OCI-LY7 (cell line): ENCODE data around the gene SMG6. TPM values are rescaled to one million over a fixed set of nuclear protein-coding genes. Genes with fewer than 3 reads are reported as not detected.

Experiments
- BruUV-seq: library from RNA; stranded (reverse); fragments of 400-500 nt; replicated peaks from 2 replicates; lab custom pipeline; 2021; lab: Mats Ljungman, UMichigan
- CTCF ChIA-PET: fragments of 300-600 bp; sonication (Branson Sonifier 250); formaldehyde crosslinking; loops from one replicate; lab custom pipeline; 2022; ENCODE audit warnings: antibody characterized with exemption; ENCODE audit not compliant: unreplicated experiment; lab: Charles Lee
- POLR2A ChIA-PET: fragments of 300-600 bp; sonication (Branson Sonifier 250); formaldehyde crosslinking; loops from one replicate; lab custom pipeline; 2022; ENCODE audit warnings: antibody characterized with exemption; lab: Charles Lee
- DNase-seq: peaks from one replicate; pipeline ENCODE4 v3.0.0-alpha.2; 2015; ENCODE audit warnings: low spot score
- H2AFZ ChIP-seq: fragments of 200-600 bp; sonication (generic), shearing (Covaris generic); 2 replicates; pipeline ENCODE4 v1.6.1; 2014; ENCODE audit warnings: mild to moderate bottlenecking, antibody characterized with exemption, low read length, moderate library complexity
- H3K27ac ChIP-seq: fragments of 200-600 bp; sonication (generic); 2 replicates; pipeline ENCODE4 v1.5.1; 2014; ENCODE audit warnings: mixed run types, low read depth, mild to moderate bottlenecking, moderate library complexity, low read length, inconsistent platforms; ENCODE audit not compliant: poor library complexity, severe bottlenecking
- H3K36me3 ChIP-seq: fragments of 200-600 bp; sonication (generic); 2 replicates; pipeline ENCODE4 v1.6.1; 2014; ENCODE audit warnings: mild to moderate bottlenecking, antibody characterized with exemption, low read length, moderate library complexity, mixed read lengths; ENCODE audit not compliant: insufficient read depth
- H3K4me1 ChIP-seq: fragments of 200-600 bp; sonication (generic); 2 replicates; pipeline ENCODE4 v1.5.1; 2014; ENCODE audit warnings: mild to moderate bottlenecking, low read length; ENCODE audit not compliant: insufficient read depth, poor library complexity, severe bottlenecking
- H3K4me2 ChIP-seq: fragments of 200-600 bp; sonication (generic); 2 replicates; pipeline ENCODE4 v1.6.1; 2014; ENCODE audit warnings: mild to moderate bottlenecking, low read length
- H3K4me3 ChIP-seq: fragments of 200-600 bp; sonication (generic); 2 replicates; pipeline ENCODE4 v1.5.1; 2014; ENCODE audit warnings: mild to moderate bottlenecking, low read depth, low read length; ENCODE audit not compliant: poor library complexity, severe bottlenecking
- H3K79me2 ChIP-seq: fragments of 200-600 bp; sonication (generic); 2 replicates; pipeline ENCODE4 v1.6.1; 2016; ENCODE audit warnings: low read depth, mild to moderate bottlenecking, low read length, moderate library complexity, mixed read lengths; ENCODE audit not compliant: insufficient read depth
- H3K9me2 ChIP-seq: fragments of 200-600 bp; sonication (generic); 2 replicates; pipeline ENCODE4 v1.6.1; 2016; ENCODE audit warnings: mild to moderate bottlenecking, low read length, mixed read lengths; ENCODE audit not compliant: insufficient read depth
- H3K9me3 ChIP-seq: fragments of 200-600 bp; sonication (generic); 2 replicates; pipeline ENCODE4 v1.6.1; 2014; ENCODE audit warnings: mild to moderate bottlenecking, mixed run types, low read length, mixed read lengths
- H4K20me1 ChIP-seq: fragments of 200-600 bp; sonication (generic); 2 replicates; pipeline ENCODE4 v1.6.1; 2014; ENCODE audit warnings: mild to moderate bottlenecking, antibody characterized with exemption, low read length, moderate library complexity, mixed read lengths; ENCODE audit not compliant: insufficient read depth
- CTCF ChIP-seq: fragments of 200-600 bp; sonication (generic); conservative IDR thresholded peaks from 2 replicates; pipeline ENCODE4 v1.5.1; 2014; ENCODE audit warnings: mild to moderate bottlenecking, antibody characterized with exemption, low read length, moderate library complexity, mixed read lengths
- EZH2phosphoT487 ChIP-seq: fragments of 200-600 bp; sonication (generic); IDR thresholded peaks from 2 replicates; pipeline ENCODE4 v1.6.1; 2018; ENCODE audit warnings: low read depth, borderline replicate concordance, mild to moderate bottlenecking, mixed run types, antibody characterized with exemption, low read length, moderate library complexity, mixed read lengths
- intact Hi-C: fragments of 100-400 bp; cut with micrococcal nuclease; formaldehyde crosslinking; loops from one replicate; pipeline ENCODE4 v1.10.0; 2022; ENCODE audit not compliant: unreplicated experiment
- total RNA-seq, 2 experiments: library from RNA; depleted of rRNA in 1 of 2; stranded (reverse); fragments of >200 nt in 1 of 2; shearing (Covaris generic) in 1 of 2; gene quantifications; 2 replicates each; pipeline ENCODE4 v1.2.3, GENCODE V29; 2014 to 2022

Gene SMG6
- total RNA-seq, 2 experiments from 2014 or later: 12.5 to 17.8 TPM

GRCh38 chr17:2253768-2254406, 49.7 kb downstream of the SMG6 start:
- Histone ChIP-seq H2AFZ (no peak overlapping the region), H3K4me3 (no peak overlapping the region), H3K4me2 (no peak overlapping the region), H3K9me3 (no peaks in the 10 kb centered on the region), H3K27ac (no peak overlapping the region), H3K9me2 (no peaks in the 10 kb centered on the region), H3K4me1 (no peaks in the 10 kb centered on the region), H3K79me2 (no peaks in the 10 kb centered on the region), H4K20me1 (no peaks in the 10 kb centered on the region), H3K36me3 (peaks cover 21% of the 10 kb centered on the region)
- CTCF ChIA-PET: no interaction called here
- no TSS peak for BruUV-seq
- intact Hi-C loops: no loop called here
- no peak for TF ChIP-seq EZH2phosphoT487
- no peak for TF ChIP-seq CTCF
- DNase-seq: no peak
- POLR2A ChIA-PET: no interaction called here

- intact Hi-C loops: no loop called here
- H3K4me1 ChIP-seq: no peaks in the 10 kb centered on the region
- no peaks in the 10 kb centered on the region for H3K79me2 ChIP-seq
- H3K9me2 ChIP-seq: no peaks in the 10 kb centered on the region
- TF ChIP-seq EZH2phosphoT487 (no peak), CTCF (no peak)
- no peak overlapping the region for H3K4me2 ChIP-seq
- BruUV-seq: no TSS peak
- CTCF ChIA-PET: interaction anchor here (0.6 kb wide), 1 partner anchor 49 kb away, joined by 3 read pairs; no protein-coding TSS in a partner anchor
- H3K4me3 ChIP-seq: no peak overlapping the region
- H3K36me3 ChIP-seq: peaks cover 21% of the 10 kb centered on the region
- no peak overlapping the region for H2AFZ ChIP-seq
- H3K9me3 ChIP-seq: no peaks in the 10 kb centered on the region
- no peak overlapping the region for H3K27ac ChIP-seq
- POLR2A ChIA-PET: interaction anchor here (0.6 kb wide), 1 partner anchor 430 kb away, joined by 6 read pairs; no protein-coding TSS in a partner anchor
- DNase-seq: no peak
- no peaks in the 10 kb centered on the region for H4K20me1 ChIP-seq
Measured at GRCh38 chr17:2253362-2253761, 50.2 kb downstream of the SMG6 start.

GRCh38 chr17:2251098-2251497, 52.5 kb downstream of the SMG6 start:
- Histone ChIP-seq H4K20me1 (no peaks in the 10 kb centered on the region), H3K79me2 (no peaks in the 10 kb centered on the region), H3K27ac (no peak overlapping the region), H2AFZ (no peak overlapping the region), H3K9me3 (no peaks in the 10 kb centered on the region), H3K9me2 (no peaks in the 10 kb centered on the region), H3K4me2 (no peak overlapping the region), H3K4me3 (no peak overlapping the region), H3K4me1 (no peaks in the 10 kb centered on the region), H3K36me3 (peaks cover 21% of the 10 kb centered on the region)
- ChIA-PET CTCF (no interaction called here), POLR2A (interaction anchor here (0.7 kb wide), 1 partner anchor 328 kb away, joined by 3 read pairs; no protein-coding TSS in a partner anchor)
- TF ChIP-seq EZH2phosphoT487: no peak
- TF ChIP-seq CTCF: no peak
- intact Hi-C loops: no loop called here
- no peak for DNase-seq
- BruUV-seq: no TSS peak
